Fibroblast of pulmonary artery (primary cell): ENCODE results near the gene SLC5A3.
A peak's percentile ranks its signal among the peaks of the same experiment; 100 is the strongest.

Experiments
- DNase-seq: peaks from one replicate; pipeline ENCODE4 v3.0.0-alpha.2; 2010; ENCODE audit warnings: low read depth
- H3K4me3 ChIP-seq: replicated peaks from 2 replicates; pipeline ENCODE4 v1.5.1; 2011; ENCODE audit warnings: low read depth, mild to moderate bottlenecking, control low read depth, low read length, moderate library complexity
- CTCF ChIP-seq: IDR thresholded peaks from 2 replicates; pipeline ENCODE4 v1.5.1; 2011; ENCODE audit warnings: mild to moderate bottlenecking, control low read depth, low read length, inconsistent platforms; ENCODE audit errors: missing control alignments

The SLC5A3 gene

DNA sequence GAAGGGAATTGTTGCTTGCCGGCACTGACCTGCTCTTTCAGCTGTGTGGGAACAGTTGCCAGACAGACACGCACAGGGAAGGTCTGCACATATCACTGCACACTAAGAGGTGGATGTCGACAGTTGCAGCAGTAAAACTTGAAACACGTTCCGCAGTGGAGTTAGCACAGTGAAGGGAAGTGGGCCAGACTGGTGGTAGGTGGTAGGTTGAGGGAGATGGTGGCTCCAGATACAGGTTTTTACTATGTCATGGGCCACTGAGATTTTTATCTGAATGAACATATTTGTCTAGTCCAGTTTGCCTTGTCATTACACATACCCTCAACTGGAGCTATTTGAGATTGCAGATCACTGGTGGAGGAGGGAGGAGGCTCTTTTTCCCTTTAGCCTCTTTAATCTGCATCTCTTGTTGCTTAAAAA is 13.5 kb downstream of the SLC5A3 start:
- TF ChIP-seq CTCF = no peak
- DNase-seq = no peak
- H3K4me3 ChIP-seq = no peak overlapping the region

GRCh38 chr21:34088752-34089151 is 15.4 kb downstream of the SLC5A3 start:
- TF ChIP-seq CTCF = no peak

GRCh38 chr21:34091032-34091431 is 17.7 kb downstream of the SLC5A3 start:
- no peak for DNase-seq
- H3K4me3 ChIP-seq = no peak overlapping the region
- no peak for TF ChIP-seq CTCF

More at GRCh38 chr21:34088752-34089151, 15.4 kb downstream of the SLC5A3 start:
- DNase-seq = no peak
- no peak overlapping the region for H3K4me3 ChIP-seq

GRCh38 chr21:34091607-34092006 is 18.2 kb downstream of the SLC5A3 start:
- H3K4me3 ChIP-seq = no peak overlapping the region
- peak; percentile 17 for DNase-seq
- TF ChIP-seq CTCF = peak; percentile 49

- DNase-seq = peak; percentile 3
- TF ChIP-seq CTCF = no peak
- no peak overlapping the region for H3K4me3 ChIP-seq
Observed at GRCh38 chr21:34092262-34092921, 19.0 kb downstream of the SLC5A3 start.

GRCh38 chr21:34093083-34093482 is 19.7 kb downstream of the SLC5A3 start:
- no peak for DNase-seq
- no peak for TF ChIP-seq CTCF
- no peak overlapping the region for H3K4me3 ChIP-seq

- no peak for TF ChIP-seq CTCF
- DNase-seq = no peak
Observed at GRCh38 chr21:34094949-34095348, 21.6 kb downstream of the SLC5A3 start.

More at GRCh38 chr21:34094949-34095348, 21.6 kb downstream of the SLC5A3 start:
- no peak overlapping the region for H3K4me3 ChIP-seq
